Hematopoietic multipotent progenitor cell treated with erythropoietin and hydrocortisone succinate and interleukin-3 and kit ligand, for 17 days (in vitro differentiated cells): ENCODE results near the gene SKIC8.

Experiments used
- DNase-seq: peaks from one replicate; pipeline ENCODE4 v3.0.0-alpha.2; 2015; ENCODE audit warnings: low spot score

SKIC8 gene

GRCh38 chr15:78321786-78322185, 22.4 kb upstream of the SKIC8 start:
- DNase-seq = no peak

GRCh38 chr15:78321041-78321570, 21.7 kb upstream of the SKIC8 start:
- DNase-seq = no peak

GRCh38 chr15:78320183-78320582, 20.8 kb upstream of the SKIC8 start:
- no peak for DNase-seq

- no peak for DNase-seq
These were observed 20.2 kb upstream of the SKIC8 start for GRCh38 chr15:78319588-78319987.

- peak; percentile 60 for DNase-seq
These were observed 17.9 kb upstream of the SKIC8 start for GRCh38 chr15:78317145-78317836.

- peak; percentile 52 for DNase-seq
These were observed 17.1 kb upstream of the SKIC8 start for GRCh38 chr15:78316283-78317083.

- no peak for DNase-seq
These were observed 16.4 kb upstream of the SKIC8 start for GRCh38 chr15:78315686-78316282.

GRCh38 chr15:78314181-78314581, 14.8 kb upstream of the SKIC8 start:
- no peak for DNase-seq

- no peak for DNase-seq
These were observed 14.0 kb upstream of the SKIC8 start for GRCh38 chr15:78313383-78313782.

- DNase-seq = no peak
These were observed 13.5 kb upstream of the SKIC8 start for GRCh38 chr15:78312957-78313356.

- no peak for DNase-seq
These were observed 13.1 kb upstream of the SKIC8 start for GRCh38 chr15:78312536-78312935.

GRCh38 chr15:78311292-78311691, 11.9 kb upstream of the SKIC8 start:
- DNase-seq = no peak

GRCh38 chr15:78308422-78309032, 9.1 kb upstream of the SKIC8 start:
- DNase-seq = peak; percentile 66

GRCh38 chr15:78307976-78308375, 8.6 kb upstream of the SKIC8 start:
- DNase-seq = no peak

- no peak for DNase-seq
These were observed 6.9 kb upstream of the SKIC8 start for GRCh38 chr15:78306176-78306774.

GRCh38 chr15:78304216-78305066, 5.0 kb upstream of the SKIC8 start:
- DNase-seq = no peak

- DNase-seq = no peak
These were observed 3.3 kb upstream of the SKIC8 start for GRCh38 chr15:78302579-78303312.

GRCh38 chr15:78301828-78302227, 2.4 kb upstream of the SKIC8 start:
- DNase-seq = no peak

GRCh38 chr15:78301326-78301725, 1.9 kb upstream of the SKIC8 start:
- no peak for DNase-seq

- DNase-seq = no peak
These were observed 7.2 kb downstream of the SKIC8 start for GRCh38 chr15:78292219-78292618.
